Fibroblast of lung (primary cell): ENCODE data around the gene WDR72. TPM values are rescaled to one million over a fixed set of nuclear protein-coding genes. Genes with fewer than 3 reads are reported as not detected.
"Not testable (repeated sequence)": the region's sequence is repeated elsewhere in the genome, so short reads cannot be mapped to it uniquely, and the experiment has no call there.

ENCODE experiments used
- DNase-seq, 2 donors: peaks; one replicate each; pipeline versions ENCODE4 v3.0.0 to v3.0.0-alpha.2; 2010; ENCODE audit warnings: low read depth in 2 of 2
- H2AFZ ChIP-seq: 2 replicates; pipeline ENCODE4 v1.5.1; 2012; ENCODE audit warnings: low read length, control low read depth, inconsistent platforms
- H3K27ac ChIP-seq: 2 replicates; pipeline ENCODE4 v1.5.1; 2011; ENCODE audit warnings: low read length, control low read depth; ENCODE audit not compliant: insufficient read depth
- H3K27me3 ChIP-seq: 2 replicates; pipeline ENCODE4 v1.5.1; 2011; ENCODE audit warnings: mild to moderate bottlenecking, low read length; ENCODE audit not compliant: control insufficient read depth, insufficient read depth
- H3K36me3 ChIP-seq: 2 replicates; pipeline ENCODE4 v1.5.1; 2011; ENCODE audit warnings: low read length; ENCODE audit not compliant: control insufficient read depth, insufficient read depth
- H3K4me1 ChIP-seq: 2 replicates; pipeline ENCODE4 v1.5.1; 2011; ENCODE audit warnings: low read length; ENCODE audit not compliant: control insufficient read depth, insufficient read depth; ENCODE audit errors: extremely low read depth
- H3K4me2 ChIP-seq: 2 replicates; pipeline ENCODE4 v1.5.1; 2011; ENCODE audit warnings: low read length, control low read depth; ENCODE audit not compliant: insufficient read depth; ENCODE audit errors: extremely low read depth
- H3K4me3 ChIP-seq, 4 experiments: fragments of 200-600 bp in 1 of 4; sonication (generic) in 1 of 4; replicated peaks in 1 of 4; 2 replicates each; pipeline ENCODE4 v1.5.1; 2011 to 2016; ENCODE audit warnings: low read length in 4 of 4, low read depth in 3 of 4, mild to moderate bottlenecking in 3 of 4, control low read depth in 2 of 4, inconsistent platforms in 1 of 4, mixed read lengths in 1 of 4; ENCODE audit not compliant: insufficient read depth in 1 of 4; ENCODE audit errors: control extremely low read depth in 1 of 4
- H3K79me2 ChIP-seq: 2 replicates; pipeline ENCODE4 v1.5.1; 2012; ENCODE audit warnings: mild to moderate bottlenecking, low read length, inconsistent platforms; ENCODE audit not compliant: control insufficient read depth, insufficient read depth
- H3K9ac ChIP-seq: 2 replicates; pipeline ENCODE4 v1.5.1; 2011; ENCODE audit warnings: mild to moderate bottlenecking, low read length, control low read depth; ENCODE audit not compliant: insufficient read depth
- H3K9me3 ChIP-seq: 2 replicates; pipeline ENCODE4 v1.5.1; 2012; ENCODE audit warnings: low read depth, low read length; ENCODE audit not compliant: control insufficient read depth, insufficient read depth
- H4K20me1 ChIP-seq: 2 replicates; pipeline ENCODE4 v1.5.1; 2011; ENCODE audit warnings: low read length; ENCODE audit not compliant: control insufficient read depth, insufficient read depth; ENCODE audit errors: extremely low read depth
- EZH2 ChIP-seq: IDR thresholded peaks from 2 replicates; pipeline ENCODE4 v1.5.1; 2012; ENCODE audit warnings: low read length, control low read depth, mild to moderate bottlenecking; ENCODE audit errors: missing control alignments
- polyA plus RNA-seq, 2 donors: library from polyadenylated mRNA; depleted of rRNA in 1 of 2; stranded (reverse) in 1 of 2; unstranded in 1 of 2; fragments of >200 nt; gene quantifications; 2 replicates each; pipeline ENCODE4 v1.2.1, GENCODE V29; 2011 to 2012; ENCODE audit warnings: missing spikeins in 1 of 2
- total RNA-seq: library from RNA; depleted of rRNA; stranded (reverse); fragments of >200 nt; gene quantifications from 2 replicates; pipeline ENCODE4 v1.2.1, GENCODE V29; 2014
- TF ChIP-seq, protein P1 (sequence below), 2 donors: IDR thresholded peaks in 1 of 2; conservative IDR thresholded peaks in 1 of 2; 1 replicate in 1 of 2; 2 replicates in 1 of 2; pipeline ENCODE4 v1.5.1; 2011 to 2012; ENCODE audit warnings: low read length in 2 of 2, control low read depth in 1 of 2, inconsistent platforms in 1 of 2, low read depth in 1 of 2, mild to moderate bottlenecking in 1 of 2

WDR72 gene
- total and polyA plus RNA-seq, 2 donors (not counting 1 experiment from before 2014, with no cell fraction given), result not detected

- TF ChIP-seq, protein P1, sequence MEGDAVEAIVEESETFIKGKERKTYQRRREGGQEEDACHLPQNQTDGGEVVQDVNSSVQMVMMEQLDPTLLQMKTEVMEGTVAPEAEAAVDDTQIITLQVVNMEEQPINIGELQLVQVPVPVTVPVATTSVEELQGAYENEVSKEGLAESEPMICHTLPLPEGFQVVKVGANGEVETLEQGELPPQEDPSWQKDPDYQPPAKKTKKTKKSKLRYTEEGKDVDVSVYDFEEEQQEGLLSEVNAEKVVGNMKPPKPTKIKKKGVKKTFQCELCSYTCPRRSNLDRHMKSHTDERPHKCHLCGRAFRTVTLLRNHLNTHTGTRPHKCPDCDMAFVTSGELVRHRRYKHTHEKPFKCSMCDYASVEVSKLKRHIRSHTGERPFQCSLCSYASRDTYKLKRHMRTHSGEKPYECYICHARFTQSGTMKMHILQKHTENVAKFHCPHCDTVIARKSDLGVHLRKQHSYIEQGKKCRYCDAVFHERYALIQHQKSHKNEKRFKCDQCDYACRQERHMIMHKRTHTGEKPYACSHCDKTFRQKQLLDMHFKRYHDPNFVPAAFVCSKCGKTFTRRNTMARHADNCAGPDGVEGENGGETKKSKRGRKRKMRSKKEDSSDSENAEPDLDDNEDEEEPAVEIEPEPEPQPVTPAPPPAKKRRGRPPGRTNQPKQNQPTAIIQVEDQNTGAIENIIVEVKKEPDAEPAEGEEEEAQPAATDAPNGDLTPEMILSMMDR (conservative IDR thresholded peaks at IDR 0.05 in 1 of 2, IDR thresholded peaks at IDR 0.05 in 1 of 2; ENCODE audit: low read depth in 1 of 2, low read length in 2 of 2), result no peak
- no peak for TF ChIP-seq EZH2
- Histone ChIP-seq H3K9ac (no peak overlapping the region), H3K79me2 (no peaks in the 10 kb centered on the region), H3K4me1 (no peaks in the 10 kb centered on the region), H3K9me3 (no peaks in the 10 kb centered on the region), H4K20me1 (no peaks in the 10 kb centered on the region), H3K27ac (no peak overlapping the region), H3K4me2 (no peak overlapping the region), H3K4me3 (no peak overlapping the region), H2AFZ (no peak overlapping the region), H3K36me3 (no peaks in the 10 kb centered on the region), H3K27me3 (no peaks in the 10 kb centered on the region)
- DNase-seq, result no peak
Observed at GRCh38 chr15:53786401-53786800, 26.9 kb upstream of the WDR72 start.

DNA sequence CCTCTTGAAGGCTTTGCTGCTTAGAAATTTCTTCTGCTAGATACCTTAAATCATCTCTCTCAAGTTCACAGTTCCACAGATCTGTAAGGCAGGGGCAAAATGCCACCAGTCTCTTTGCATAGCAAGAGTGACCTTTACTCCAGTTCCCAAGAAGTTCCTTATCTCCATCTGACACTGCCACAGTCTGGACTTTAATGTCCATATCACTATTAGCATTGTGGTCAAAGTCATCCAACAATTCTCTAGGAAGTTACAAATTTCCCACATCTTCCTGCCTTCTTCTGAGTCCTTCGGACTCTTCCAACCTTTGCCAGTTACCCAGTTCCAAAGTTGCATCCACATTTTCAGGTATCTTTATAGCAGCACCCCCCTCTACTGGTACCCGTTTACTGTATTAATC, 25.8 kb upstream of the WDR72 start:
- not testable (repeated sequence) for H3K4me1 ChIP-seq, H2AFZ ChIP-seq, DNase-seq, H3K27me3 ChIP-seq, H3K27ac ChIP-seq, H3K9me3 ChIP-seq, H3K36me3 ChIP-seq, H3K9ac ChIP-seq, H3K4me2 ChIP-seq, H3K4me3 ChIP-seq, H4K20me1 ChIP-seq, H3K79me2 ChIP-seq

DNA sequence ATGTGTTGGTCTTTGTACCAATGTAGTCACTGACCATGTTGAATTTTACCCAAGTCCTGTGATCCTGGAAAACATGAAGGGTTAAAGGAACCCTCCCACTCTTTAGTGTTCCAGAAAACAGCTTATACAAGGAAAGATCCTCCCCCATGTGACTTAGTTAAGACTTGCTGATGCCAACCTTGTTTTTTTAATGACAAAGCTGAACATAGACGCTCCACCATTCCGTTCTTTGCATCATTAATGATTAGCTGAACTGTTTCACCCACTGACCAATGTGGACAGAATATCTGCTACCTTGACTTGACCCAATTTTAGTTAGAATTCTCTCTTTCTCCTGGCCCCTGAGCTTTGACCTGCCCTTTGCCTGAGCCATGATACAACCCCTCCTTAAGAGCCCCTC, 3.5 kb upstream of the WDR72 start:
- Histone ChIP-seq H3K4me2 (no peak overlapping the region), H3K36me3 (no peaks in the 10 kb centered on the region), H4K20me1 (no peaks in the 10 kb centered on the region), H2AFZ (no peak overlapping the region), H3K79me2 (no peaks in the 10 kb centered on the region), H3K4me1 (no peaks in the 10 kb centered on the region), H3K27ac (no peak overlapping the region), H3K9ac (no peak overlapping the region), H3K4me3 (no peak overlapping the region), H3K9me3 (no peaks in the 10 kb centered on the region), H3K27me3 (no peaks in the 10 kb centered on the region)
- TF ChIP-seq EZH2, result no peak
- TF ChIP-seq, protein P1 (conservative IDR thresholded peaks at IDR 0.05 in 1 of 2, IDR thresholded peaks at IDR 0.05 in 1 of 2; ENCODE audit: low read depth in 1 of 2, low read length in 2 of 2), result no peak
- no peak for DNase-seq
